Cerebellar cortex (tissue), 1 donor: Measurements from ENCODE around the gene KCTD6.

Experiments
- DNase-seq: peaks from one replicate; pipeline ENCODE4 v3.0.0-alpha.2; 2015; ENCODE audit warnings: low spot score

KCTD6 gene

GRCh38 chr3:58485801-58486435 lies 6.0 kb upstream of the KCTD6 start:
- no peak for DNase-seq

- no peak for DNase-seq
Measured at GRCh38 chr3:58487140-58487886, 4.6 kb upstream of the KCTD6 start.

- DNase-seq: no peak
Measured at GRCh38 chr3:58488967-58489366, 2.9 kb upstream of the KCTD6 start.

GRCh38 chr3:58490860-58491501 lies 915 bp upstream of the KCTD6 start:
- DNase-seq: peak; percentile 31

GRCh38 chr3:58492494-58492905 lies 604 bp downstream of the KCTD6 start:
- no peak for DNase-seq

GRCh38 chr3:58494107-58494506 lies 2.2 kb downstream of the KCTD6 start:
- DNase-seq: peak; percentile 51

GRCh38 chr3:58495101-58495500 lies 3.2 kb downstream of the KCTD6 start:
- peak; percentile 35 for DNase-seq

- peak; percentile 43 for DNase-seq
Measured at GRCh38 chr3:58496206-58496857, 4.4 kb downstream of the KCTD6 start.

GRCh38 chr3:58497097-58497496 lies 5.2 kb downstream of the KCTD6 start:
- DNase-seq: peak; percentile 95

- no peak for DNase-seq
Measured at GRCh38 chr3:58502872-58503271, 11.0 kb downstream of the KCTD6 start.

- no peak for DNase-seq
Measured at GRCh38 chr3:58507356-58508078, 15.6 kb downstream of the KCTD6 start.

- no peak for DNase-seq
Measured at GRCh38 chr3:58508437-58508836, 16.5 kb downstream of the KCTD6 start.

GRCh38 chr3:58514405-58514804 lies 22.5 kb downstream of the KCTD6 start:
- DNase-seq: no peak

GRCh38 chr3:58518291-58518789 lies 26.4 kb downstream of the KCTD6 start:
- DNase-seq: no peak

- no peak for DNase-seq
Measured at GRCh38 chr3:58519668-58520402, 27.9 kb downstream of the KCTD6 start.

- no peak for DNase-seq
Measured at GRCh38 chr3:58520403-58521335, 28.8 kb downstream of the KCTD6 start.

GRCh38 chr3:58521336-58521670 lies 29.4 kb downstream of the KCTD6 start:
- no peak for DNase-seq

GRCh38 chr3:58521917-58522631 lies 30.2 kb downstream of the KCTD6 start:
- DNase-seq: peak; percentile 97

- peak; percentile 33 for DNase-seq
Measured at GRCh38 chr3:58522759-58523425, 31.0 kb downstream of the KCTD6 start.
